Measurements from ENCODE around the gene MBP.

DNA sequence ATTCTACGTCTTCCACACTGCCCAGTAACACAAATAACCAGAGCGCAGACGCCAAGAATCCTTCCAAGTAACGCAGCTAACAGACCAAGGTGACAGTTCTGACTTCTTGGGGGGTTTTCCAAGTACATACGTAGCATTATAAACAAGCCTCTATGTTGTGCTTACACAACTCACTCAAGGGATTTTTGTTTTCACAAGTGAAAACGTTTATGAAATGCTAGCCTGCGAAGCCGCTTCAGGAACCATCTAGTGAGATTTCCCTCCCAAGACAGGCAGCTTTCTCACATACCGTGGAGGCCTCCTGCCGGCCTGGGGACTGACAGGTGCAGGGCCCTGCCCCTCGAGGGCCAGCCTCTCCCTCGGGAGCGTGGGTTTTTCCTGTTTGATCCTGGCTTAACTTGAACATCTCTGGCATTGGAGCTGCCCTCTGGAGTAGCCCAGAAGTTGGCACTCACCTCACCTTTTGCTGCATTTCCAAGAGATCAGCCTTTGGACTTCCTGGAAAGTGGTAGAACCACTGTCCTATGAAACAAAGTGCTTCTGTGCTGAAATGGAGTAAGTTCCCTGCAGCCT is 151.1 kb downstream of the MBP start:
- TF ChIP-seq EZH2 (IDR thresholded peaks at IDR 0.05; ENCODE audit: borderline replicate concordance, low read depth, low read length, poor library complexity, severe bottlenecking) = no peak
- TF ChIP-seq, protein P1, sequence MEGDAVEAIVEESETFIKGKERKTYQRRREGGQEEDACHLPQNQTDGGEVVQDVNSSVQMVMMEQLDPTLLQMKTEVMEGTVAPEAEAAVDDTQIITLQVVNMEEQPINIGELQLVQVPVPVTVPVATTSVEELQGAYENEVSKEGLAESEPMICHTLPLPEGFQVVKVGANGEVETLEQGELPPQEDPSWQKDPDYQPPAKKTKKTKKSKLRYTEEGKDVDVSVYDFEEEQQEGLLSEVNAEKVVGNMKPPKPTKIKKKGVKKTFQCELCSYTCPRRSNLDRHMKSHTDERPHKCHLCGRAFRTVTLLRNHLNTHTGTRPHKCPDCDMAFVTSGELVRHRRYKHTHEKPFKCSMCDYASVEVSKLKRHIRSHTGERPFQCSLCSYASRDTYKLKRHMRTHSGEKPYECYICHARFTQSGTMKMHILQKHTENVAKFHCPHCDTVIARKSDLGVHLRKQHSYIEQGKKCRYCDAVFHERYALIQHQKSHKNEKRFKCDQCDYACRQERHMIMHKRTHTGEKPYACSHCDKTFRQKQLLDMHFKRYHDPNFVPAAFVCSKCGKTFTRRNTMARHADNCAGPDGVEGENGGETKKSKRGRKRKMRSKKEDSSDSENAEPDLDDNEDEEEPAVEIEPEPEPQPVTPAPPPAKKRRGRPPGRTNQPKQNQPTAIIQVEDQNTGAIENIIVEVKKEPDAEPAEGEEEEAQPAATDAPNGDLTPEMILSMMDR (conservative IDR thresholded peaks at IDR 0.05; ENCODE audit: low read depth, low read length) = no peak
